HG02678 (cell line): ENCODE measurements around the gene KLHL14.
"Not testable (repeated sequence)": the region's sequence is repeated elsewhere in the genome, so short reads cannot be mapped to it uniquely, and the experiment has no call there.

Experiments
- ATAC-seq: cut with Tn5 transposase; IDR thresholded peaks from one replicate; pipeline ENCODE4 v1.9.1; 2021; ENCODE audit warnings: mild to moderate bottlenecking, moderate library complexity; ENCODE audit not compliant: unreplicated experiment

The KLHL14 gene

GRCh38 chr18:32661486-32662299, 111.1 kb downstream of the KLHL14 start:
- no peak for ATAC-seq

GRCh38 chr18:32654507-32654906, 118.3 kb downstream of the KLHL14 start:
- ATAC-seq: not testable (repeated sequence)

GRCh38 chr18:32637659-32638058, 135.2 kb downstream of the KLHL14 start:
- ATAC-seq: not testable (repeated sequence)

GRCh38 chr18:32637226-32637625, 135.6 kb downstream of the KLHL14 start:
- ATAC-seq: no peak

- no peak for ATAC-seq
These were observed 137.9 kb downstream of the KLHL14 start for GRCh38 chr18:32634876-32635431.

- ATAC-seq: no peak
These were observed 142.7 kb downstream of the KLHL14 start for GRCh38 chr18:32629981-32630700.

GRCh38 chr18:32629292-32629691, 143.5 kb downstream of the KLHL14 start:
- ATAC-seq: no peak

- no peak for ATAC-seq
These were observed 148.6 kb downstream of the KLHL14 start for GRCh38 chr18:32624182-32624723.

- ATAC-seq: no peak
These were observed 149.3 kb downstream of the KLHL14 start for GRCh38 chr18:32623563-32623962.
